HG02798 (cell line): Measurements from ENCODE around the gene GNAQ.

Experiments
- ATAC-seq: cut with Tn5 transposase; IDR thresholded peaks from one replicate; pipeline ENCODE4 v1.9.1; 2021; ENCODE audit warnings: mild to moderate bottlenecking; ENCODE audit not compliant: unreplicated experiment, poor library complexity

GNAQ gene

GRCh38 chr9:77951369-77951768, 80.2 kb downstream of the GNAQ start:
- no peak for ATAC-seq

GRCh38 chr9:77949751-77950436, 81.7 kb downstream of the GNAQ start:
- no peak for ATAC-seq

GRCh38 chr9:77947651-77948050, 84.0 kb downstream of the GNAQ start:
- no peak for ATAC-seq

GRCh38 chr9:77946969-77947620, 84.5 kb downstream of the GNAQ start:
- ATAC-seq = no peak

GRCh38 chr9:77946296-77946695, 85.3 kb downstream of the GNAQ start:
- no peak for ATAC-seq

GRCh38 chr9:77945798-77946197, 85.8 kb downstream of the GNAQ start:
- no peak for ATAC-seq

- ATAC-seq = no peak
These were observed 86.9 kb downstream of the GNAQ start for GRCh38 chr9:77944556-77945243.

GRCh38 chr9:77943057-77943456, 88.6 kb downstream of the GNAQ start:
- ATAC-seq = no peak

GRCh38 chr9:77939149-77939668, 92.4 kb downstream of the GNAQ start:
- ATAC-seq = no peak

GRCh38 chr9:77938163-77938562, 93.4 kb downstream of the GNAQ start:
- ATAC-seq = no peak

GRCh38 chr9:77935974-77936373, 95.6 kb downstream of the GNAQ start:
- ATAC-seq = no peak

GRCh38 chr9:77935211-77935610, 96.4 kb downstream of the GNAQ start:
- ATAC-seq = no peak

GRCh38 chr9:77933976-77934375, 97.6 kb downstream of the GNAQ start:
- no peak for ATAC-seq

GRCh38 chr9:77933019-77933418, 98.6 kb downstream of the GNAQ start:
- ATAC-seq = no peak

GRCh38 chr9:77929942-77930341, 101.7 kb downstream of the GNAQ start:
- ATAC-seq = no peak

- ATAC-seq = no peak
These were observed 104.3 kb downstream of the GNAQ start for GRCh38 chr9:77927265-77927664.

- no peak for ATAC-seq
These were observed 105.2 kb downstream of the GNAQ start for GRCh38 chr9:77926371-77926878.

GRCh38 chr9:77922591-77922990, 109.0 kb downstream of the GNAQ start:
- ATAC-seq = no peak

- ATAC-seq = no peak
These were observed 113.8 kb downstream of the GNAQ start for GRCh38 chr9:77917800-77918199.

GRCh38 chr9:77916820-77917219, 114.8 kb downstream of the GNAQ start:
- ATAC-seq = no peak

- peak; percentile 88 for ATAC-seq
These were observed 115.2 kb downstream of the GNAQ start for GRCh38 chr9:77916410-77916819.
